Kidney (tissue), 14 donors: ENCODE results near the gene ACAD11. TPM values are rescaled to one million over a fixed set of nuclear protein-coding genes. Genes with fewer than 3 reads are reported as not detected.
"Not testable (repeated sequence)": the region's sequence is repeated elsewhere in the genome, so short reads cannot be mapped to it uniquely, and the experiment has no call there.

ENCODE experiments used
- DNase-seq, 5 donors: peaks; one replicate each; pipeline ENCODE4 v3.0.0-alpha.2; 2013 to 2020
- FAIRE-seq: peaks from 2 replicates; lab custom pipeline; 2012; peaks lifted over from hg19 to GRCh38; lab: Jason Lieb, UNC
- H3K27ac ChIP-seq, 2 donors: one replicate each; pipeline ENCODE4 v1.7.0; 2013; ENCODE audit warnings: low read depth in 2 of 2, low read length in 2 of 2, inconsistent platforms in 1 of 2
- H3K27me3 ChIP-seq: one replicate; pipeline ENCODE4 v1.7.1; 2013; ENCODE audit warnings: low read length, inconsistent platforms; ENCODE audit not compliant: control insufficient read depth, insufficient read depth
- H3K36me3 ChIP-seq, 3 donors: one replicate each; pipeline versions ENCODE4 v1.7.0 to v1.7.1; 2013; ENCODE audit warnings: low read length in 3 of 3, control low read depth in 1 of 3, inconsistent platforms in 1 of 3; ENCODE audit not compliant: insufficient read depth in 3 of 3, control insufficient read depth in 2 of 3
- H3K4me1 ChIP-seq, 3 donors: one replicate each; pipeline versions ENCODE4 v1.7.0 to v1.7.1; 2013; ENCODE audit warnings: low read length in 3 of 3, inconsistent platforms in 1 of 3, low read depth in 1 of 3; ENCODE audit not compliant: control insufficient read depth in 2 of 3, insufficient read depth in 2 of 3
- H3K4me3 ChIP-seq, 3 donors: one replicate each; pipeline versions ENCODE4 v1.7.0 to v1.8.1; 2013; ENCODE audit warnings: low read length in 3 of 3, control low read depth in 1 of 3, inconsistent platforms in 1 of 3
- H3K9ac ChIP-seq, 3 donors: one replicate each; pipeline versions ENCODE4 v1.7.0 to v1.7.1; 2013; ENCODE audit warnings: low read length in 3 of 3, control low read depth in 1 of 3, inconsistent platforms in 1 of 3
- H3K9me3 ChIP-seq, 3 donors: one replicate each; pipeline versions ENCODE4 v1.7.0 to v1.7.1; 2013; ENCODE audit warnings: low read length in 3 of 3, control low read depth in 1 of 3, inconsistent platforms in 1 of 3; ENCODE audit not compliant: control insufficient read depth in 2 of 3, insufficient read depth in 1 of 3
- intact Hi-C: fragments of 100-400 bp; cut with DNase I; formaldehyde crosslinking; loops from one replicate; pipeline ENCODE4 v1.11.1; 2022
- polyA plus RNA-seq: library from polyadenylated mRNA; stranded (reverse); fragments of 350-450 nt; fragmentation: Illumina TruSeq; extraction: RNeasy Lipid Tissue Mini Kit (QIAGEN cat#74804); gene quantifications from one replicate; pipeline ENCODE4 v1.2.3, GENCODE V29; 2014; ENCODE audit warnings: low read depth, low replicate concordance; ENCODE audit not compliant: insufficient read depth
- total RNA-seq: library from RNA; stranded (reverse); fragmentation: NEBNext Ultra II Directional; extraction: Animal tissue kit (Norgen Biotek cat#: 25700); gene quantifications from one replicate; pipeline ENCODE4 v1.2.1, GENCODE V29; 2021
- TF ChIP-seq, protein P1 (sequence below): IDR thresholded peaks from 3 replicates; pipeline ENCODE4 v1.5.1; 2012; ENCODE audit warnings: mild to moderate bottlenecking, moderate library complexity, borderline replicate concordance; ENCODE audit not compliant: insufficient read depth; ENCODE audit errors: extremely low read depth
- donor health status: control.
- donor health status: control.
- donor health status: control.
- donor health status: control.
- donor health status: control.
- donor health status: DM: yes; HTN: yes; CAD: no.
- donor health status: Normal renal cell carcinoma (clear cell type).

Gene ACAD11
- total and polyA plus RNA-seq, 2 donors from 2014 or later: 21.4 to 47.7 TPM

DNA sequence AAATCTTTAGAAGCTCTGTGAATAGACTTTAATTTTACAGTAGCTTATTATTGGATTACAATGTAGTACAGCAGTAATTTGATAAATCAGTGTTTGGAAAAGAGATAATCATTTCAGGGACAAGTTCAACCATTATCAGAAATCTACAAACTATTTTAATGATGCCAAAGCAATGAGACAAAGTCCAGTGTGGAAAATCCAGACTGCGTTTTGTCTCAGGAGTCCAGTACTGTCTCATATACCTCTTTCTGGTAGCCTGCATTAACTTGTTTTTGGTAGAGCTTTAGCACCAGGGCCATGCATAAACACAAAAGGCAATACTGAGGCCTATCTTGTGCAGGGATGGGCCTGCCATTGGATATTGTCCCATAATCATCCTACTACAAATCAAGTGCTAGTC lies 42.8 kb downstream of the ACAD11 start:
- no peak for FAIRE-seq
- no peak overlapping the region for H3K4me3 ChIP-seq
- H3K4me1 ChIP-seq: no peaks in the 10 kb centered on the region
- no peaks in the 10 kb centered on the region for H3K27me3 ChIP-seq
- no peaks in the 10 kb centered on the region for H3K9me3 ChIP-seq
- H3K9ac ChIP-seq: no peak overlapping the region
- H3K27ac ChIP-seq: no peak overlapping the region
- TF ChIP-seq, protein P1, sequence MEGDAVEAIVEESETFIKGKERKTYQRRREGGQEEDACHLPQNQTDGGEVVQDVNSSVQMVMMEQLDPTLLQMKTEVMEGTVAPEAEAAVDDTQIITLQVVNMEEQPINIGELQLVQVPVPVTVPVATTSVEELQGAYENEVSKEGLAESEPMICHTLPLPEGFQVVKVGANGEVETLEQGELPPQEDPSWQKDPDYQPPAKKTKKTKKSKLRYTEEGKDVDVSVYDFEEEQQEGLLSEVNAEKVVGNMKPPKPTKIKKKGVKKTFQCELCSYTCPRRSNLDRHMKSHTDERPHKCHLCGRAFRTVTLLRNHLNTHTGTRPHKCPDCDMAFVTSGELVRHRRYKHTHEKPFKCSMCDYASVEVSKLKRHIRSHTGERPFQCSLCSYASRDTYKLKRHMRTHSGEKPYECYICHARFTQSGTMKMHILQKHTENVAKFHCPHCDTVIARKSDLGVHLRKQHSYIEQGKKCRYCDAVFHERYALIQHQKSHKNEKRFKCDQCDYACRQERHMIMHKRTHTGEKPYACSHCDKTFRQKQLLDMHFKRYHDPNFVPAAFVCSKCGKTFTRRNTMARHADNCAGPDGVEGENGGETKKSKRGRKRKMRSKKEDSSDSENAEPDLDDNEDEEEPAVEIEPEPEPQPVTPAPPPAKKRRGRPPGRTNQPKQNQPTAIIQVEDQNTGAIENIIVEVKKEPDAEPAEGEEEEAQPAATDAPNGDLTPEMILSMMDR: no peak
- H3K36me3 ChIP-seq: peaks cover 0 to 17% (median 6%) of the 10 kb centered on the region in 3 donors
- intact Hi-C loops: no loop called here
- no peak for DNase-seq

DNA sequence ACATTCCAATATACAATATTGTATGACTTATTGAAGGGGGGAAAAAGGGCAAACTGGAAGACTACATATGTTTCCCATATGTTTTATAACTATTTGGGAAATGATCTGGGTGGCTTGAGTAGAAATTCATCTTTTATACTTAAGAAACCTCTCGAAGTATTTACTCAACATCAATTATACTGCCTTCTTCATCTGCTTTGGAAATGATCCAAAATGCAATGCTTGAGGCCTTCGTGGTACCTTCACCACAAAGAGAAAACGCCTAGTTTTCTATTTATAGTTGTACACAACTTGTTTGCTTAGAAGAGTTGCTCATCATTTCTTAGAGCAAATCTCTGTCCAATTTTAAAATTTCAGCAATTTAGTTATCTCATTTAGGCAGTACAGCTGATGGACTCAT lies 43.7 kb downstream of the ACAD11 start:
- H3K27ac ChIP-seq: no peak overlapping the region
- H3K9me3 ChIP-seq: no peaks in the 10 kb centered on the region
- no peaks in the 10 kb centered on the region for H3K4me1 ChIP-seq
- no peak for DNase-seq
- no peak overlapping the region for H3K9ac ChIP-seq
- intact Hi-C loops: no loop called here
- FAIRE-seq: no peak
- H3K27me3 ChIP-seq: no peaks in the 10 kb centered on the region
- H3K36me3 ChIP-seq: peaks cover 0 to 17% (median 6%) of the 10 kb centered on the region in 3 donors
- H3K4me3 ChIP-seq: no peak overlapping the region
- TF ChIP-seq, protein P1: no peak

DNA sequence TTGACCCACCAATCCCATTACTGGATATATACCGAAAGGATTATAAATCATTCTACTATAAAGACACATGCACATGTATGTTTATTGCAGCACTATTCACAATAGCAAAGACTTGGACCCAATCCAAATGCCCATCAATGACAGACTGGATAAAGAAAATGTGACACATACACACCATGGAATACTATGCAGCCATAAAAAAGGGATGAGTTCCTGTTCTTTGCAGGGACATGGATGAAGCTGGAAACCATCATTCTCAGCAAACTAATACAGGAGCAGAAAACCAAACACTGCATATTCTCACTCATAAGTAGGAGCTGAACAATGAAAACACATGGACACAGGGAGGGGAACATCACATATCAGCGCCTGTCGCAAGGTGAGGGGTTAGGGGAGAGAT lies 44.3 kb downstream of the ACAD11 start:
- DNase-seq, H3K9me3 ChIP-seq, H3K4me3 ChIP-seq, intact Hi-C loops, FAIRE-seq, H3K9ac ChIP-seq, H3K27ac ChIP-seq, H3K4me1 ChIP-seq, H3K27me3 ChIP-seq: not testable (repeated sequence)
- H3K36me3 ChIP-seq: peaks cover 0 to 17% (median 4%) of the 10 kb centered on the region in 3 donors

DNA sequence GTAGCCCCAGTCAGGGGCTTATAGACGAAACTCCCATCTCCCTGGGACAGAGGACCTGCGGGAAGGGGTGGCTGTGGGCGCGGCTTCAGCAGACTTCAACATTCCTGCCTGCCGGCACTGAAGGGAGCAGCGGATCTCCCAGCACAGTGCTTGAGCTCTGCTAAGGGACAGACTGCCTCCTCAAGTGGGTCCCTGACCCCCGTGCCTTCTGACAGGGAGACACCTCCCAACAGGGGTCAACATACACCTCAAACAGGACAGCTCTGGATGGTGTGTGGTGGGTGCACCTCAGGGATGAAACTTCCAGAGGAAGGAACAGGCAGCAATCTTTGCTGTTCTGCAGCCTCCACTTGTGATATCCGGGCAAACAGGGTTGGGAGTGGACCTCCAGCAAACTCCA lies 53.0 kb downstream of the ACAD11 start:
- FAIRE-seq, DNase-seq, H3K9ac ChIP-seq, H3K9me3 ChIP-seq, H3K27ac ChIP-seq, intact Hi-C loops, H3K27me3 ChIP-seq, H3K4me1 ChIP-seq, H3K4me3 ChIP-seq: not testable (repeated sequence)
- peaks cover 2 to 10% (median 3%) of the 10 kb centered on the region in 3 donors for H3K36me3 ChIP-seq
